A673 (cell line): ENCODE data around the gene HK2. TPM values are rescaled to one million over a fixed set of nuclear protein-coding genes. Genes with fewer than 3 reads are reported as not detected.
A peak's percentile ranks its signal among the peaks of the same experiment; 100 is the strongest.

Source experiments
- BruUV-seq: library from RNA; stranded (reverse); fragments of 400-500 nt; replicated peaks from 2 replicates; lab custom pipeline; 2021; lab: Mats Ljungman, UMichigan
- CTCF ChIA-PET: fragments of 300-600 bp; sonication (Branson Sonifier 250); formaldehyde crosslinking; loops from one replicate; lab custom pipeline; 2022; ENCODE audit warnings: antibody characterized with exemption; lab: Charles Lee
- POLR2A ChIA-PET: fragments of 300-600 bp; sonication (Branson Sonifier 250); formaldehyde crosslinking; loops from one replicate; lab custom pipeline; 2022; ENCODE audit warnings: antibody characterized with exemption; ENCODE audit not compliant: low non-redundant PET; lab: Charles Lee
- DNase-seq: peaks from one replicate; pipeline ENCODE4 v3.0.0-alpha.2; 2015; ENCODE audit warnings: low spot score
- H3K27ac ChIP-seq: fragments of 200-600 bp; sonication (generic); 2 replicates; pipeline ENCODE4 v1.5.1; 2016; ENCODE audit warnings: mixed run types, low read depth, mild to moderate bottlenecking, mixed read lengths, antibody characterized with exemption, low read length; ENCODE audit not compliant: poor library complexity, severe bottlenecking
- H3K27me3 ChIP-seq: fragments of 200-600 bp; sonication (generic); replicated peaks from 2 replicates; pipeline ENCODE4 v1.6.1; 2017; ENCODE audit warnings: mixed run types, low read depth, mild to moderate bottlenecking, mixed read lengths, antibody characterized with exemption, low read length; ENCODE audit not compliant: insufficient read depth, poor library complexity
- H3K36me3 ChIP-seq: fragments of 200-600 bp; sonication (generic); 2 replicates; pipeline ENCODE4 v1.6.1; 2016; ENCODE audit warnings: mixed run types, mild to moderate bottlenecking, mixed read lengths, antibody characterized with exemption, low read length; ENCODE audit not compliant: insufficient read depth, poor library complexity, severe bottlenecking
- H3K4me1 ChIP-seq: fragments of 200-600 bp; sonication (generic); 2 replicates; pipeline ENCODE4 v1.6.1; 2017; ENCODE audit warnings: mixed run types, mild to moderate bottlenecking, mixed read lengths, antibody characterized with exemption, low read length; ENCODE audit not compliant: insufficient read depth, poor library complexity, severe bottlenecking
- H3K4me3 ChIP-seq: fragments of 200-600 bp; sonication (generic); 2 replicates; pipeline ENCODE4 v1.5.1; 2016; ENCODE audit warnings: low read depth, mixed run types, mild to moderate bottlenecking, mixed read lengths, low read length; ENCODE audit not compliant: poor library complexity, severe bottlenecking
- H3K9me3 ChIP-seq: fragments of 200-600 bp; sonication (generic); 2 replicates; pipeline ENCODE4 v1.6.1; 2016; ENCODE audit warnings: mixed run types, low read depth, mild to moderate bottlenecking, mixed read lengths, antibody characterized with exemption, low read length; ENCODE audit not compliant: poor library complexity, severe bottlenecking
- EZH2 ChIP-seq: fragments of 200-600 bp; sonication (generic); IDR thresholded peaks from 2 replicates; pipeline ENCODE4 v1.6.1; 2017; ENCODE audit warnings: borderline replicate concordance, low read depth, mild to moderate bottlenecking, mixed read lengths, antibody characterized with exemption, low read length; ENCODE audit not compliant: poor library complexity, severe bottlenecking
- intact Hi-C: fragments of 100-400 bp; cut with micrococcal nuclease; formaldehyde crosslinking; loops from one replicate; pipeline ENCODE4 v1.10.0; 2022; ENCODE audit not compliant: unreplicated experiment
- total RNA-seq: library from RNA; stranded (reverse); gene quantifications from 2 replicates; pipeline ENCODE4 v1.2.3, GENCODE V29; 2021
- TF ChIP-seq, protein P1 (sequence below): fragments of 300-800, 200-600 bp; sonication (generic); conservative IDR thresholded peaks from 2 replicates; pipeline ENCODE4 v1.5.1; 2017; ENCODE audit warnings: low read depth, mild to moderate bottlenecking, antibody characterized with exemption, low read length, moderate library complexity, mixed read lengths

The HK2 gene
- total RNA-seq, 1 experiment from 2014 or later, result 42.6 TPM

DNA sequence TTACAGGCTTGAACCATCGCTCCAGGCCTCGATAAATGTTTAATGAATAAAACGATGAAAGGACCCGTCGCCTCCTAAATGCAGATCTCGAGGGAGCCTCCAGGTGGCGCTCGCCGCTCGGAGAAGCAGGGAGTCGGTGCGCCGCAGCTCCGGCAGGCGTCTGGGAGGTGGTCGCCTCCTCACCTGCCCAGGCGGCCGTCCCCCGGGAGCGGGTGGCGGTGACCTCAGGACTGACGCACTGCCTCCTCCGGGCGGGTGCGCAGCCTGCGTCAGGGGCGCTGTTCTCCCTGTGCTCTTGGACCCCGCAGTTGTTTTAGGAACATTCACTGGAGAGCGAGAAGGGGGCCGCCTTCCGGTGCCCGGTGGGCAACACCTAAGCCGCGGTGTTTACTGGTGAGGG lies 85.9 kb downstream of the HK2 start:
- POLR2A ChIA-PET, result no interaction called here
- no TSS peak for BruUV-seq
- no peaks in the 10 kb centered on the region for H3K27me3 ChIP-seq
- no peaks in the 10 kb centered on the region for H3K36me3 ChIP-seq
- CTCF ChIA-PET, result interaction anchor here (0.5 to 0.6 kb wide), 2 partner anchors 147 to 487 kb away, joined by 4 to 8 read pairs; no protein-coding TSS in a partner anchor
- intact Hi-C loops, result loop anchor here (2.0 to 5.0 kb wide), 3 partner anchors 132 to 485 kb away; partner anchors contain the start of gene TACR1
- no peak overlapping the region for H3K27ac ChIP-seq
- peak; percentile 70 for DNase-seq
- TF ChIP-seq, protein P1, sequence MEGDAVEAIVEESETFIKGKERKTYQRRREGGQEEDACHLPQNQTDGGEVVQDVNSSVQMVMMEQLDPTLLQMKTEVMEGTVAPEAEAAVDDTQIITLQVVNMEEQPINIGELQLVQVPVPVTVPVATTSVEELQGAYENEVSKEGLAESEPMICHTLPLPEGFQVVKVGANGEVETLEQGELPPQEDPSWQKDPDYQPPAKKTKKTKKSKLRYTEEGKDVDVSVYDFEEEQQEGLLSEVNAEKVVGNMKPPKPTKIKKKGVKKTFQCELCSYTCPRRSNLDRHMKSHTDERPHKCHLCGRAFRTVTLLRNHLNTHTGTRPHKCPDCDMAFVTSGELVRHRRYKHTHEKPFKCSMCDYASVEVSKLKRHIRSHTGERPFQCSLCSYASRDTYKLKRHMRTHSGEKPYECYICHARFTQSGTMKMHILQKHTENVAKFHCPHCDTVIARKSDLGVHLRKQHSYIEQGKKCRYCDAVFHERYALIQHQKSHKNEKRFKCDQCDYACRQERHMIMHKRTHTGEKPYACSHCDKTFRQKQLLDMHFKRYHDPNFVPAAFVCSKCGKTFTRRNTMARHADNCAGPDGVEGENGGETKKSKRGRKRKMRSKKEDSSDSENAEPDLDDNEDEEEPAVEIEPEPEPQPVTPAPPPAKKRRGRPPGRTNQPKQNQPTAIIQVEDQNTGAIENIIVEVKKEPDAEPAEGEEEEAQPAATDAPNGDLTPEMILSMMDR, result peak; percentile 80
- no peak for TF ChIP-seq EZH2
- no peaks in the 10 kb centered on the region for H3K9me3 ChIP-seq
- peak overlapping the region; percentile 38 for H3K4me3 ChIP-seq
- no peaks in the 10 kb centered on the region for H3K4me1 ChIP-seq

DNA sequence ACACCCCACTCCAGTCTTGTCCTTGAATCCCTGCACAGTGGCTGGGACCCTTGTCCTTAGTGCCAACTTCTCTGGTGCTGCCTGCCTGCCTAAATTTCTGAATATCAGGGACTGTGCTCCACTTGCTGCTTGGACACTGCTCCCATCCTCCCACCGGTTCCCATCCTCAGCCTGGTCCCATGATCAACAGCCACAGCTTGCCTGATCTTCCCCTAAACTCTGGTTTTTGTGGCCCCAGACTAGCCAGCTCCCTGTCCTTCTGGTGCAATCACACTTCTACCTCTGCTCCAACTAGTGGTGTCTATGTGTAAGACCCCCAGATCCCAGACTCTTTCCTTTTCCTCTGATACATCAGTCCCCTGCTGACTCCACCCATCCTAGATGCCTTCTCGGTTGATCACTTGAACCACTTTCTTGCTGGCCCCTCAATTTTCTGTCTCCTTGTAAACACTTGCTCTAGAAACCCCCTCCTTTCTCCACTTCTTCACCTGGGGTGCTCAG lies 87.4 kb downstream of the HK2 start:
- ChIA-PET POLR2A (no interaction called here), CTCF (no interaction called here)
- intact Hi-C loops, result loop anchor here (5.0 kb wide), 1 partner anchor 131 kb away; no protein-coding TSS in a partner anchor
- Histone ChIP-seq H3K27ac (no peak overlapping the region), H3K27me3 (no peaks in the 10 kb centered on the region), H3K4me3 (no peak overlapping the region), H3K9me3 (no peaks in the 10 kb centered on the region), H3K36me3 (no peaks in the 10 kb centered on the region), H3K4me1 (no peaks in the 10 kb centered on the region)
- BruUV-seq, result no TSS peak
- DNase-seq, result no peak
- TF ChIP-seq, protein P1, result no peak
- no peak for TF ChIP-seq EZH2

DNA sequence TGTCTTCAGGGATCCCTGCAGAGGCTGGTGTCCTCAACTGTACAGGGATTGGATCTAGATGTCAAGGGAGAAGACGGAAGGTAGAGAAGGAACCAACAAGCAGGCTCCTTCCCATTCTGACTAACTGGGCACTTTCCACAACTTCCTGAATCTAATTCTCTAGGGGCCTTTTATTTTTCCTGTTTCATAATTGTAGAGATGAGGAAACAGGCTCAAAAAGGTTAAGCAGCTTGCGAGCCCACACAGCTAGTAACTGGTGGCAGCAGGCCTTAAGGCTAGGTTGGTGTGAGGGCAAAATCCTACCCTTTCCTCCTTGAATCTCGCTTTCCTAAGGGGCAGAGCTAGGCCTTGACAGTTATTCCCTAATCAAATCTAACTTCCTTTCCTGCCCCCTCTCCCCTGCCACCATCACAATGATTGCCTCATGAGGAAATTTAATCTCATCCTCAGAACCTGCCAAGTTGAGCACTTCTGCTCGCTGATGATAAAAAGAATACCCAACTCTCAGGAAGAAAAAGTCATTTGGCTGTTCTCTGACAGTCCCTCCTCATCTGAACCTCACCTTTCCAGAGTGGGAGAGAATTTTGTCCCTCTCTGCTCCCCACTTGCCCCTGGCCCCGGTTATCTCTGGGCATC lies 88.8 kb downstream of the HK2 start:
- no TSS peak for BruUV-seq
- intact Hi-C loops, result loop anchor here (5.0 kb wide), 1 partner anchor 130 kb away; no protein-coding TSS in a partner anchor
- POLR2A ChIA-PET, result no interaction called here

More for the DNA sequence above, 88.8 kb downstream of the HK2 start:
- peak; percentile 33 for DNase-seq
- no peaks in the 10 kb centered on the region for H3K27me3 ChIP-seq
- H3K36me3 ChIP-seq, result no peaks in the 10 kb centered on the region
- H3K4me3 ChIP-seq, result no peak overlapping the region
- H3K9me3 ChIP-seq, result no peaks in the 10 kb centered on the region
- no peak overlapping the region for H3K27ac ChIP-seq
- H3K4me1 ChIP-seq, result no peaks in the 10 kb centered on the region
- CTCF ChIA-PET, result no interaction called here
- no peak for TF ChIP-seq EZH2
- TF ChIP-seq, protein P1, result no peak
